GM10266 (cell line): Measurements from ENCODE around the gene TMEM184C.
A peak's percentile ranks its signal among the peaks of the same experiment; 100 is the strongest.

Source experiments
- DNase-seq: peaks from one replicate; pipeline ENCODE4 v3.0.0; 2012; ENCODE audit errors: extremely low spot score
- TF ChIP-seq, protein P1 (sequence below): IDR thresholded peaks from 2 replicates; pipeline ENCODE4 v1.5.1; 2012; ENCODE audit warnings: mild to moderate bottlenecking, low read depth; ENCODE audit not compliant: control insufficient read depth, insufficient read depth; ENCODE audit errors: missing control alignments

Gene TMEM184C

DNA sequence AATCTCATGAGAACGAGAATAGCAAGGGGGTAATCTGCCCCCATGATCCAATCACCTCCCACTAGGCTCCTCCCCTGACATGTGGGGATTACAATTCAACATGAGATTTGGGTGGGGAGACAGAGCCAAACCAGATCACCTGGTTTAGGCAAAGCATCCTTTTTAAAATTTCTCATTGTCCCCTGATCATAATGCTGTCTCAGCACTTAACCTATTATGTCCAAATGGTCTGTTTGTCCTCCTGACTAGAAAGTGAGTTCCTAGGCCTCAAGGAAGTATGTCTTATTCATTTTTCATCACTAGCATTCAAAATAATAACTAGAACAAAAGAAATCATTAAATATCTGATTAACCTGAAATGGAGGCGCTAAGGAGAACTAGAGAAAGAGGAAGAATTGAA is 74.6 kb downstream of the TMEM184C start:
- TF ChIP-seq, protein P1, sequence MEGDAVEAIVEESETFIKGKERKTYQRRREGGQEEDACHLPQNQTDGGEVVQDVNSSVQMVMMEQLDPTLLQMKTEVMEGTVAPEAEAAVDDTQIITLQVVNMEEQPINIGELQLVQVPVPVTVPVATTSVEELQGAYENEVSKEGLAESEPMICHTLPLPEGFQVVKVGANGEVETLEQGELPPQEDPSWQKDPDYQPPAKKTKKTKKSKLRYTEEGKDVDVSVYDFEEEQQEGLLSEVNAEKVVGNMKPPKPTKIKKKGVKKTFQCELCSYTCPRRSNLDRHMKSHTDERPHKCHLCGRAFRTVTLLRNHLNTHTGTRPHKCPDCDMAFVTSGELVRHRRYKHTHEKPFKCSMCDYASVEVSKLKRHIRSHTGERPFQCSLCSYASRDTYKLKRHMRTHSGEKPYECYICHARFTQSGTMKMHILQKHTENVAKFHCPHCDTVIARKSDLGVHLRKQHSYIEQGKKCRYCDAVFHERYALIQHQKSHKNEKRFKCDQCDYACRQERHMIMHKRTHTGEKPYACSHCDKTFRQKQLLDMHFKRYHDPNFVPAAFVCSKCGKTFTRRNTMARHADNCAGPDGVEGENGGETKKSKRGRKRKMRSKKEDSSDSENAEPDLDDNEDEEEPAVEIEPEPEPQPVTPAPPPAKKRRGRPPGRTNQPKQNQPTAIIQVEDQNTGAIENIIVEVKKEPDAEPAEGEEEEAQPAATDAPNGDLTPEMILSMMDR, result no peak
- no peak for DNase-seq

DNA sequence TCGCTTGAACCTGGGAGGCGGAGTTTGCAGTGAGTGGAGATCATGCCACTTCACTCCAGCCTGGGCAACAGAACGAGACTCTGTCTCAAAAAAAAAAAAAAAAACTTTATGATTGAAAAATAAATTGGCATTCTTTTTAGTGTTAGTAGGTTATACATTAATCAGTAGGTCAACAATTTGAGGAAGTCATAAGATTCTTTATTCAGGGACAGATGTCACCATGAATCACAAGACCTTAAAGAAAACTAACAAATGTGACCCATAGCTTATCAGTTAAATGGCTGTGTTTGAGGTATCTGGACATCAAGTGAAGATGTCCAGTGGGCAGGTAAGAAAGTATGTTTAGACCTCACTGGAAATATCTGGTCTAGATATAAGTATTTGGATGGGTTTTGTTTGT is 76.0 kb downstream of the TMEM184C start:
- TF ChIP-seq, protein P1, result no peak
- DNase-seq, result no peak

DNA sequence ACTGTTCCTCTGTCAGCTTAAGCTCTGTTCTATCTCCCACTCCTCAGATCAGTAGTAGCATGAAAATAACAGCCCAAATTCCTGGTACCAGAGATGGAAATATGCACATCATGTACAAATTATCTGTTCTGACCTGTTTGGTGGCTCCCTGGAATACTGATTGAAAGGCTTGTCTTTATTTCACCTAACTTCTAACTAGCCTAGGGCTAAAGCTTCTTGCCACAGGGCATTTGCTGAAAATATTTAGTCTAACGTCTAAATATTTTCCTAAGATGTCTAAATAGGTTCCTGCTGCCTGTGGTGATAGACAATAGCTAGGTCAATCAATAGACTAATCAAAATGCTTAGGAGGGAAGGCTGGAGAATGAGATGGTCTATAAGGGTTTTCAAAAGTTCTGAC is 79.7 kb downstream of the TMEM184C start:
- DNase-seq, result no peak
- TF ChIP-seq, protein P1, result no peak

DNA sequence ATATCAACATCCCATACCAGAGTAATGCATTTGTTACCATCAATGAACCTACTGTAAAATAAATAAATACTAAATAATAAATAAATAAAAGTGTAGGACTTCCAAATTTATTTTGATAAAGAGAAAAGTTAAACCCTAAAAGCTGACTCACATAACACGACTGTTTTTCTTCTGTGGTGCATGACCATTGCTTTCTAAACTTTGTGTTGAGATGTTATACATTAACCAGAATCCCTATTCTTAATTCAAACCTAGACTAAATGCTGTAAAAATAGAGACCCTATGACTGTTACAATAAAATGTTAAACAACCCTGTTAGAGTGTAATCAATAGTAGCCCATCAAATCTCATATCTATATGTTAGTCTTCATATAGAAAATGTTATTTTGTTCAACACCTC is 87.6 kb downstream of the TMEM184C start:
- DNase-seq, result no peak
- TF ChIP-seq, protein P1, result no peak

DNA sequence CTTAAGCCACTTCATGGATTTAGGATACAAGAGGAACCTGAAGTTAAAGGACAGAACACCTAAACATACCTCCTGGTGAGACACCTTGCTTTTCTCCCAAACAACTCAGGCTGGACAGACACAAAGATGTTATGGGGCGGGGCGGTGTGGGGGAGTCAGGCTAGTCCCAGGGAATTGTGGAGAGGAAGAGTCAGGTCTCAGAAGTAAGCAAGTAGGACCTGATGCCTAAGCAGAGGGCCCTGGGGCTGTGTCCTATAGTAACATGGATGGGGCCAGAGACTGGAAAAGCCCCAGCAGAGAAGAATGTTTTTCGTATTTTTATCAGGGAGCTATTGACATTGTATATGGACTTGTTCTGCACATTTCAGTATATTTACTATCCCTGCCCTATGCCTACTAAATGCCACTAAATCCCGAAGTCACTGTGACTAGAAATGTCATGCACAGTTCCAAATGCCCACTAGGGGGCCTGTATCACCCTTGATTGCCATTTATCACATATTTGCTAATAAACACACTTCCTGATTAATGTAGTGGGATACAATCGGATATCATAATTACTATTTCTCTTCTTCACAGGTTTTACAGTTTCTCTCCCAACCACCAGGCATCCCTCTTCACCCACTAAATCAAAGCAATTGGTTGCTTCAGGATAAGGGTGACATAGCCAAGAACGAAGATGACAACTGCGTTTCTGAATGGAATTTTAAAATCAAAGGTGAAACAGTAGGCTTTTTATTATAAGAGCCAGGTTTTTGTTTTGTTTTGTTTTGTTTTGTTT is 90.9 kb downstream of the TMEM184C start:
- peak; percentile 37 for DNase-seq
- TF ChIP-seq, protein P1, result peak; percentile 81

DNA sequence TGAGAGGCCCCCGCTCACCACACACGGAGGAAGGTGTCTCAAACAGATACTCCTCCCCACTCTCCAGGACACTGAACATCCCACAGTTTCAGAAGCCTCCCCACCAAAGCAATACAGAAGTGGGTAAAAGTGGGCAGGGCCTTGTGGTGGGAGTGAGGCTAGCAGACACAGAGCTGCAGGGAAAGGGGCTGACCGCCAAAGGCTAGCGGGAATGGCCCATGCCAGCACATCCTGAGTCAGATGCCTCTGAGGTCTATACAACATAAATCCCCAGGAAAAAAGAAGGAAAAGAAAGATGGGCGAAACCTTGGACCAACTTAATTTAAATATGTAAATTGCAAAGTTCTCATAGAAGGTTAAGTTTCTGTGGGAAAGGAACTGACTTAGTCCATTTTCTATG is 92.8 kb downstream of the TMEM184C start:
- no peak for DNase-seq
- TF ChIP-seq, protein P1, result no peak

DNA sequence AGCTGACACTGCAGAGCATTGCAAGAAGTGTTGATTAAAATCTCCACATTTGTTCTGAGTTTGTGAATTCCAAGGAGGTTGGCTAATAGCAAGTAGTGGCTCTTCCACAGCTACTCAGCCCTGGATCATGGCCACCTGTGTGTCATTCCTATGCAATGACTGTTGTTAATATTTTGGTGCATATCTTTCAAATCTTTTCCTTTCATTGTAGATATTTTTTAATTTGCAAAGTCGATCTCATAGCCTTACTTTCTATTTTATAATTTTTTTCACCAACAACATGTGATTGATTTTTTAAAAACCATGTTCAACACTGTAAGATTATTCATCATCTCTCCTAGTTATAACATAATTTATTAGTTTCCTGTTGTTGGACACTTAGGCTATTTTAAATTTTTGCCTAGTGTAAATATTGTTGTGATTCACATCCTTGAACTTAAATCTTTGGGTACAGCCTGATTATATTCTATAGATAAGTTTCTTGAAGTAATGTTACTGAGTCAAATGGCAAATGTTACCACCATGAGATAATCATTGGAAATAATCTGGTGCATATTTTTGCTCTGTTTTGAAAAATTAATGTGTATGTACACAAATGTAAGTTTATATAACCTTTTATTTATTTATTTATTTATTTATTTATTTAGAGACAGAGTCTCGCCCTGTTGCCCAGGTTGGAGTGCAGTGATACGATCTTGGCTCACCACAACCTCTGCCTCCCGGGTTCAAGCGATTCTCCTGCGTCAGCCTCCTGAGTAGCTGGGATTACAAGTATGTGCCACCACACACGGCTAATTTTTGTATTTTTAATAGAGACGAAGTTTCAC is 97.6 kb downstream of the TMEM184C start:
- DNase-seq, result no peak
- TF ChIP-seq, protein P1, result no peak
